ENCODE data around the gene LBX1.
"Not testable (repeated sequence)": the region's sequence is repeated elsewhere in the genome, so short reads cannot be mapped to it uniquely, and the experiment has no call there.

LBX1 gene

DNA sequence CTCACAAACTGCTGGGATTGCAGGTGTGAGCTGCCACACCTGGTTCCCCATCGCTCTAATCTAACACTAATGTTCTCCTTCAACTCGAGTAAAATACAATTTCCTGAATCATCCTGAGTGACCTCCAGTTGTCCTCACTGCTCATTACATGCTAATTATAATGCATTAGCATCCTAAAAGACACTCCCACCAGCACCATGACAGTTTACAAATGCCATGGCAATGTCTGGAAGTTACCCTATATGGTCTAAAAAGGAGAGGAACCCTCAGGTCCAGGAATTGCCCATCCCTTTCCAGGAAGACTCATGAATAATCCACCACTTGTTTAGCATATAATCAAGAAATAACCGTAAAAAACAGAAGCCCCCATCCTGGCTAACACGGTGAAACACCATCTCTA, 26.6 kb downstream of the LBX1 start:
- not testable (repeated sequence) for DNase-seq

DNA sequence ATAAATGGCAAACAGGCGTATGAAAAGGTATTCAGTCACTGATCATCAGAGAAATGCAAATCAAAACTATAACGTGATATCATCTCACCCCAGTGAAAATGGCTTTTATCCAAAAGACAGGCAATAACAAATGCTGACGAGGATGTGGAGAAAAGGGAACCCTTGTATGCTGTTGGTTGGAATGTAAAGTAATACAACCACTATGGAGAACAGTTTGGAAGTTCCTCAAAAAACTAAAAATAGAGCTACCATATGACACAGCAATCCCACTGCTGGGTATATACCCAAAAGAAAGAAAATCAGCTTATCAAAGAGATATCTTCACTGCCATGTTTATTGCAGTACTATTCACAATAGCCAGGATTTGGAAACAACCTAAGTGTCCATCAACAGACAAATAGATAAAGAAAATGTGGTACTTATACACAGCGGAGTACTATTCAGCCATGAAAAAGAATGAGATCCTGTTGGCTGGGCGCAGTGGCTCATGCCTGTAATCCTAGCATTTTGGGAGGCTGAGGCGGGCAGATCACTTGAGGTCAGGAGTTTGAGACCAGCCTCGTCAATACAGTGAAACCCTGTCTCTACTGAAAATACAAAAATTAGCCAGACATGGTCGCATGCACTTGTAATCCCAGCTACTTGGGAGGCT, 30.8 kb downstream of the LBX1 start:
- not testable (repeated sequence) for DNase-seq

DNA sequence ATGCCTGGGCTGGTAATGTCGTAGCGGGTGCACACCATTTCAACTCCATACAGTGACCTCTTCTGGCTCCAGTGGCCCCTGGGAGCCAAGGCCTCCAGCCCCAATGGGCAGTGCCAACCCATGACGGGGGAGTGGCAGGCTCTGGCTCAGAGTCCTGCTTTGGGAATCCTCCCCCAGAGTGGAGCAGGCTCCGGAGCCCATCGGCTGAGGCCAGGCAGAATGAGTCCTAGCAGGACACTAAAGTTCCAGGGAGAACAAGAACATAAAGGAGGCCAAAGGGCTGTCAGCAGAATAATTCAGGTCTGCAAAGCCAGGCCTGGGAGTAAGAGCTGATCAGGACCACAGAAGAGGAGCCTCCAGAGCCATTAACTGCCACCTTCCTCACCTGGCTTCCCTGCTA, 33.3 kb downstream of the LBX1 start:
- no peak for DNase-seq

GRCh38 chr10:101189461-101190401, 39.5 kb downstream of the LBX1 start:
- no peak for DNase-seq

DNA sequence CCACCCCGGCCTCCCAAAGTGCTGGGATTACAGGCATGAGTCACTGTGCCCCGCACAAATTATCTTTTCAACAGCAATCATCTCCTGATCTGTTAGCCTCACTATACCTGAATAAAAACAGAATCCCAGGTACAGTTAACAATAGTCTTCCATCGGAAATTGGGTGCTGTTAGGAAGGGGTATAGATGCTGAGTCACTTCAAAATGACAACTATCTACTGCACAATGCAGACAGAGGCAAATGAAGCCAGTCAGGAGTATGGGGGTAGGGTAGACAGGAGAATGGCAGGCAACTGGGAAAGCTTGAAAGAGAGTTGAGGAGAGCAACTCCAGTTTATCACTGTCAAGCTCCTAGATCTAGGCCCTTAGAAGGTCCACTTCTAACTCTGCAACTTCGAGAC, 40.3 kb downstream of the LBX1 start:
- no peak for DNase-seq

- no peak for DNase-seq
Observed at GRCh38 chr10:101183458-101184183, 45.6 kb downstream of the LBX1 start.

DNA sequence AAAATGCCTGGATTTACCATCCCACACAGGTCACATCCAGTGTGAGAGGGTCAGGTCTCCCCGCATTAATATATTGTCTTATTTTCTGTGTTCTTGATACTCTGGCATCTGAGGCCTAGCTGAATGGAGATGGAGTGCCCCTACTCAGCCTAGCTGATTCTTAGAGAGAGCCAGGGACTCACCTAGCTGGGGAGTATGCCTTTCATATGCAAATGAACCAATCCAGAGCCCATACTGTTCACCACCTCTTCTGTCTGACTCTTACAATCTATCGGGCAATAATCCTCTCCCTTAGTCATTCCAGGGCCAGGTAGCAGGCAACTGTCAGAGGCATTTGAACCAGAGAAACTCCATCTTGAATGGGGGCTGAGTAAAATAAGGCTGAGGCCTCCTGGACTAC, 46.3 kb downstream of the LBX1 start:
- DNase-seq = no peak

Data from CD4-positive, alpha-beta T cell treated with Interleukin-6 for 4 hours (primary cell).